ENCODE data around the gene GFAP. TPM values are rescaled to one million over a fixed set of nuclear protein-coding genes. Genes with fewer than 3 reads are reported as not detected.

Gene GFAP
- total and polyA plus RNA-seq, 4 donors: 0.24 to 0.42 (median 0.33) TPM; not detected in 1

DNA sequence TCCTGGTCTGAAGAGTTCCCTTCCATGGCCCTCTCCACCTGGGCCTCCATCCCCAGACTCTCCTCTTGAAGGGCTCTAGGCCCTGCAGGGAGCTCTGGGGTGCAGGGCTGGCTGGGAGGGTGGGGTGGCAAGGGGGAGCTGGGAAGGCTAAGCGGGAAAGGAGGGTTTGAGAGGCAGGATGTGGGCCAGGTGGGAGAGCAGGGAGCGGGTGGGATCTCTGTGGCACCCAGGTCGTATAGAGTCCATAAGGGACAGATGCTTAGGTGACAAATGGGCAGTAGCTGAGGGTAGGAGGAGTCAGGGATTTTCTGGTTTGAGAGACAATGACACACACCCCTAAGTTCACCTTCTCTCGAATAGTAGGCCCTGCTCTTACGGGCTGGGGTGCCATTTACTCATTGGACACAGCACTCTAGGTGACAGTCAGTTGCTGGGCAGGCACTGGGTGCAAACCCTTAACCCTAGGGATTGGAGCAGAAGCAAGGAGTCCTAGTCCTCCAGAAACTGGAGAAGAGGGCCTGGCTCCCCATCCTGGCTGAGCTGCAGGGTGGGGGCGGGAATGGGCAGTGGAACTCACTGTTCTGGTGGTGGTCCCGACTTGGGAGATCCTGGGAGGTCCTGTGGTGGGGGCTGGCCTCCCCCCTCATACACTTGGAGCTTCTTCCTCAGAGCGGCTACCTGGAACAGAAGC lies 16.9 kb upstream of the GFAP start (continued):
- TF ChIP-seq REST (IDR thresholded peaks at IDR 0.05): no peak

DNA sequence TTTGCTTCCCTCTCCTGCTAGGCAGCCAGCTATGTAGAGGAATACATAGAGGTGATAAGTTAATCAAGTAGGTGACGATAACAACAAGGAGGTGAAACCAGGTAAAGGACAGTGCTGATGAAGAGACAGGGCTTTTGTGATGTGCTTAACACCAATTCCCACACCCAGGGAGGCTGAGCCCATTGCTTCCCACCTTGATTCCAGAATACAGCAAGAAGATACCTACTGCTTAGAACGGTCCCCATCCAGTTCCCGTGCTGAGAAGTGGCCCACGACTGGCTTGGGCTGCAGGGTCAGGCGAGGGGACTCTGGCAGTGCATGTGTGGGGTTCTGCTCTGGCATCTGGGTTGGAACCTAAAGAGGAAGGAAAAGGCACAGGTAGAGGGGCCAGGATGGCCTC lies 16.1 kb upstream of the GFAP start:
- no peak for DNase-seq (ENCODE audit: low spot score)
- Histone ChIP-seq H3K4me3 (ENCODE audit: low read depth in 1 of 3, low read length in 3 of 3) (no peak overlapping the region), H3K9ac (ENCODE audit: low read depth in 1 of 2, low read length in 2 of 2) (no peak overlapping the region), H3K36me3 (ENCODE audit: control insufficient read depth in 4 of 4, insufficient read depth in 3 of 4, low read depth in 1 of 4, low read length in 3 of 4) (no peaks in the 10 kb centered on the region), H3K4me1 (ENCODE audit: control insufficient read depth in 4 of 4, insufficient read depth in 4 of 4, low read length in 3 of 4) (no peaks in the 10 kb centered on the region), H3K9me3 (ENCODE audit: control insufficient read depth in 4 of 4, low read length in 3 of 4) (no peaks in the 10 kb centered on the region), H3K27me3 (ENCODE audit: control insufficient read depth in 4 of 4, insufficient read depth in 4 of 4, low read length in 3 of 4) (no peaks in the 10 kb centered on the region), H3K27ac (ENCODE audit: low read depth in 1 of 2, low read length in 2 of 2) (no peak overlapping the region)
- TF ChIP-seq TAF1 (conservative IDR thresholded peaks at IDR 0.05) (no peak), YY1 (IDR thresholded peaks at IDR 0.05) (no peak), FOXA1 (IDR thresholded peaks at IDR 0.05) (no peak), MAX (IDR thresholded peaks at IDR 0.05) (no peak), NR2F2 (IDR thresholded peaks at IDR 0.05) (no peak), HNF4A (conservative IDR thresholded peaks at IDR 0.05) (no peak), GABPA (IDR thresholded peaks at IDR 0.05 in 1 of 2, conservative IDR thresholded peaks at IDR 0.05 in 1 of 2) (no peak), HNF4G (IDR thresholded peaks at IDR 0.05) (no peak), RXRA (IDR thresholded peaks at IDR 0.05) (no peak), EGR1 (IDR thresholded peaks at IDR 0.05; ENCODE audit: low read depth in 2 of 2) (no peak)
- TF ChIP-seq, protein P1, sequence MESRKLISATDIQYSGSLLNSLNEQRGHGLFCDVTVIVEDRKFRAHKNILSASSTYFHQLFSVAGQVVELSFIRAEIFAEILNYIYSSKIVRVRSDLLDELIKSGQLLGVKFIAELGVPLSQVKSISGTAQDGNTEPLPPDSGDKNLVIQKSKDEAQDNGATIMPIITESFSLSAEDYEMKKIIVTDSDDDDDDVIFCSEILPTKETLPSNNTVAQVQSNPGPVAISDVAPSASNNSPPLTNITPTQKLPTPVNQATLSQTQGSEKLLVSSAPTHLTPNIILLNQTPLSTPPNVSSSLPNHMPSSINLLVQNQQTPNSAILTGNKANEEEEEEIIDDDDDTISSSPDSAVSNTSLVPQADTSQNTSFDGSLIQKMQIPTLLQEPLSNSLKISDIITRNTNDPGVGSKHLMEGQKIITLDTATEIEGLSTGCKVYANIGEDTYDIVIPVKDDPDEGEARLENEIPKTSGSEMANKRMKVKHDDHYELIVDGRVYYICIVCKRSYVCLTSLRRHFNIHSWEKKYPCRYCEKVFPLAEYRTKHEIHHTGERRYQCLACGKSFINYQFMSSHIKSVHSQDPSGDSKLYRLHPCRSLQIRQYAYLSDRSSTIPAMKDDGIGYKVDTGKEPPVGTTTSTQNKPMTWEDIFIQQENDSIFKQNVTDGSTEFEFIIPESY (IDR thresholded peaks at IDR 0.05): no peak
- 93% methylated on average over 5 of the region's 5 CpGs for WGBS

DNA sequence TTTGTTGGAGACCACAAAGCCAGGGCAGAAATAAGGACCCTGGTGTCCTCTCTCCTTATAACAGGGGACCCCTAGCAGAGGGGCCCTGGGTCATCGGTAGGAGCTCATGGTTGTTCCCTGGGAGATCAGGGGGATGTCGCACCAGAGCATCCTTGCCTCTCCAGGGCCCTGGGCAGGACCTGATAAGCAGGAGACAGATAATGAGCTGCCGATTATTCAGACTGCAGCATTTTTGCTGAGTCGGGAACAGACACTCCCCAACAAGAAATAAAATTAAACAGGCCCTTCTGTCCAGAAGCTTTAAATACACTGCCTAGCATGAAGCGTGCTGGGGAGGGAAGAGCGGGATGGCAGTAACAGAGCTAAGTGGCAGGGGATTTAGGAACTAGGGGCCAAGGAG lies 15.4 kb upstream of the GFAP start:
- Histone ChIP-seq H3K27ac (ENCODE audit: low read depth in 1 of 2, low read length in 2 of 2) (no peak overlapping the region), H3K4me1 (ENCODE audit: control insufficient read depth in 4 of 4, insufficient read depth in 4 of 4, low read length in 3 of 4) (no peaks in the 10 kb centered on the region), H3K4me3 (ENCODE audit: low read depth in 1 of 3, low read length in 3 of 3) (no peak overlapping the region), H3K36me3 (ENCODE audit: control insufficient read depth in 4 of 4, insufficient read depth in 3 of 4, low read depth in 1 of 4, low read length in 3 of 4) (no peaks in the 10 kb centered on the region), H3K27me3 (ENCODE audit: control insufficient read depth in 4 of 4, insufficient read depth in 4 of 4, low read length in 3 of 4) (no peaks in the 10 kb centered on the region), H3K9me3 (ENCODE audit: control insufficient read depth in 4 of 4, low read length in 3 of 4) (no peaks in the 10 kb centered on the region), H3K9ac (ENCODE audit: low read depth in 1 of 2, low read length in 2 of 2) (no peak overlapping the region)
- DNase-seq (ENCODE audit: low spot score): no peak
- WGBS: 86% methylated on average over 6 of the region's 6 CpGs
- TF ChIP-seq JUND (IDR thresholded peaks at IDR 0.05) (no peak), FOXA2 (IDR thresholded peaks at IDR 0.05) (no peak), SP1 (IDR thresholded peaks at IDR 0.05) (no peak), TAF1 (conservative IDR thresholded peaks at IDR 0.05) (no peak), NR2F2 (IDR thresholded peaks at IDR 0.05) (no peak), HNF4G (IDR thresholded peaks at IDR 0.05) (no peak), REST (IDR thresholded peaks at IDR 0.05) (no peak), GABPA (IDR thresholded peaks at IDR 0.05 in 1 of 2, conservative IDR thresholded peaks at IDR 0.05 in 1 of 2) (no peak), MAX (IDR thresholded peaks at IDR 0.05) (no peak)
- TF ChIP-seq, protein P2, sequence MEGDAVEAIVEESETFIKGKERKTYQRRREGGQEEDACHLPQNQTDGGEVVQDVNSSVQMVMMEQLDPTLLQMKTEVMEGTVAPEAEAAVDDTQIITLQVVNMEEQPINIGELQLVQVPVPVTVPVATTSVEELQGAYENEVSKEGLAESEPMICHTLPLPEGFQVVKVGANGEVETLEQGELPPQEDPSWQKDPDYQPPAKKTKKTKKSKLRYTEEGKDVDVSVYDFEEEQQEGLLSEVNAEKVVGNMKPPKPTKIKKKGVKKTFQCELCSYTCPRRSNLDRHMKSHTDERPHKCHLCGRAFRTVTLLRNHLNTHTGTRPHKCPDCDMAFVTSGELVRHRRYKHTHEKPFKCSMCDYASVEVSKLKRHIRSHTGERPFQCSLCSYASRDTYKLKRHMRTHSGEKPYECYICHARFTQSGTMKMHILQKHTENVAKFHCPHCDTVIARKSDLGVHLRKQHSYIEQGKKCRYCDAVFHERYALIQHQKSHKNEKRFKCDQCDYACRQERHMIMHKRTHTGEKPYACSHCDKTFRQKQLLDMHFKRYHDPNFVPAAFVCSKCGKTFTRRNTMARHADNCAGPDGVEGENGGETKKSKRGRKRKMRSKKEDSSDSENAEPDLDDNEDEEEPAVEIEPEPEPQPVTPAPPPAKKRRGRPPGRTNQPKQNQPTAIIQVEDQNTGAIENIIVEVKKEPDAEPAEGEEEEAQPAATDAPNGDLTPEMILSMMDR (IDR thresholded peaks at IDR 0.05; ENCODE audit: low read depth, low read length, missing input control): no peak

Measured in liver (tissue), 9 donors.